Choroid plexus epithelial cell (primary cell): ENCODE data around the gene STYXL2.

Experiments
- DNase-seq: peaks from one replicate; pipeline ENCODE4 v3.0.0-alpha.2; 2010; ENCODE audit warnings: low read depth
- H3K4me3 ChIP-seq: 2 replicates; pipeline ENCODE4 v1.5.1; 2011; ENCODE audit warnings: low read depth, mild to moderate bottlenecking, control low read depth, low read length, moderate library complexity
- TF ChIP-seq, protein P1 (sequence below): conservative IDR thresholded peaks from 2 replicates; pipeline ENCODE4 v1.5.1; 2011; ENCODE audit warnings: low read depth, mild to moderate bottlenecking, control low read depth, inconsistent platforms, low read length, moderate library complexity

STYXL2 gene

GRCh38 chr1:167095368-167095767 lies 1.5 kb downstream of the STYXL2 start:
- no peak overlapping the region for H3K4me3 ChIP-seq
- TF ChIP-seq, protein P1, sequence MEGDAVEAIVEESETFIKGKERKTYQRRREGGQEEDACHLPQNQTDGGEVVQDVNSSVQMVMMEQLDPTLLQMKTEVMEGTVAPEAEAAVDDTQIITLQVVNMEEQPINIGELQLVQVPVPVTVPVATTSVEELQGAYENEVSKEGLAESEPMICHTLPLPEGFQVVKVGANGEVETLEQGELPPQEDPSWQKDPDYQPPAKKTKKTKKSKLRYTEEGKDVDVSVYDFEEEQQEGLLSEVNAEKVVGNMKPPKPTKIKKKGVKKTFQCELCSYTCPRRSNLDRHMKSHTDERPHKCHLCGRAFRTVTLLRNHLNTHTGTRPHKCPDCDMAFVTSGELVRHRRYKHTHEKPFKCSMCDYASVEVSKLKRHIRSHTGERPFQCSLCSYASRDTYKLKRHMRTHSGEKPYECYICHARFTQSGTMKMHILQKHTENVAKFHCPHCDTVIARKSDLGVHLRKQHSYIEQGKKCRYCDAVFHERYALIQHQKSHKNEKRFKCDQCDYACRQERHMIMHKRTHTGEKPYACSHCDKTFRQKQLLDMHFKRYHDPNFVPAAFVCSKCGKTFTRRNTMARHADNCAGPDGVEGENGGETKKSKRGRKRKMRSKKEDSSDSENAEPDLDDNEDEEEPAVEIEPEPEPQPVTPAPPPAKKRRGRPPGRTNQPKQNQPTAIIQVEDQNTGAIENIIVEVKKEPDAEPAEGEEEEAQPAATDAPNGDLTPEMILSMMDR = no peak
- peak; percentile 83 for DNase-seq

DNA sequence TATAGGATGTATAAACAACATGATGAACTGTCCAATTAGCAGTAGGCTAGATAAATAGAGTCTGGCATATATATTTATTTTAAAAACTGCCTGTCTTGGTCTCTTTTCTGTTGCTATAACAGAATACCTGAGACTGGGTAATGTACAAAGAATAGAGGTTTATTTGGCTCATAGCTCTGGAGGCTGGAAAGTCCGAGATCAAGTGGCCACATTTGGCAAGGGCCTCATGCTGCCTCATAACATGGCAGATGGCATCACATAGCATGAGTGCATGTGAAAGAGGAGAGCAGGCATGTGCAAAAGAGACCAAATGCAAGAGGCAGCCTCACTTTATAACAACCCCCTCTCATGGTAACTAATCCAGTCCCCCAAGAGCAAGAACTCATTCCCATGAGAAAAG lies 6.0 kb downstream of the STYXL2 start:
- H3K4me3 ChIP-seq = no peak overlapping the region
- TF ChIP-seq, protein P1 = no peak
- no peak for DNase-seq

GRCh38 chr1:167100730-167101129 lies 6.9 kb downstream of the STYXL2 start:
- TF ChIP-seq, protein P1 = no peak
- H3K4me3 ChIP-seq = no peak overlapping the region
- no peak for DNase-seq

- DNase-seq = no peak
- no peak overlapping the region for H3K4me3 ChIP-seq
- TF ChIP-seq, protein P1 = no peak
Measured at GRCh38 chr1:167101754-167102153, 7.9 kb downstream of the STYXL2 start.

DNA sequence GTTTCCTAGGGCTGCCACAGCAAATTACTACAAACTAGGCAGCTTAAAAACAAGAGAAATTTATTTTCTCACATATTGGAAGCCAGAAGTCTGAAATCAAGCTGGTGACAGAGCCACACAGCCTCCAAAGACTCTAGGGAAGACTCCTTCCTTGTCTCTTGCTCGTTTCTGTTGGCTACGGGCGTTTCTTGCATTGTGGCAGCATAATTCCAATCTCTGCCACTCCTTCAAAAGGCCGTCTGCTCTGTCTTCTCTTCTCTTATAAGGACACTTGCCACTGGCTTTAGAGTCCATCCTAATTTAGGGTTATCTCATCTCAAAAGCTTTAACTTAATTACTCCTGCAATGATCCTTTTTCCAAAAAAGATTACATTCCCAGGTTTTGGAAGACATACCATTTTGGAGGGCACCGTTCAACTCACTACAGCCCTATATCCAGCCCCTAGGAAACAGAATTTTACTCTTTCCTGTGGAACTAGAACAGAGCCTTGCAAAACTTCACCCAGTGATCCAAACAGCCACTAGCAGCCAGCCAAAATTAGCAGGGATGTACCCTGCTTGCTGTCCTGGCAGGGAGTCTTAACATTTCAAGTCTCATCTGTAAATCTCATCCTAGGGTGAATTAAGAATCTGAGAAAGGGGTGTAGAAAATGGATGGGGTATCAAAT lies 9.2 kb downstream of the STYXL2 start:
- DNase-seq = no peak
- H3K4me3 ChIP-seq = no peak overlapping the region
- TF ChIP-seq, protein P1 = no peak

DNA sequence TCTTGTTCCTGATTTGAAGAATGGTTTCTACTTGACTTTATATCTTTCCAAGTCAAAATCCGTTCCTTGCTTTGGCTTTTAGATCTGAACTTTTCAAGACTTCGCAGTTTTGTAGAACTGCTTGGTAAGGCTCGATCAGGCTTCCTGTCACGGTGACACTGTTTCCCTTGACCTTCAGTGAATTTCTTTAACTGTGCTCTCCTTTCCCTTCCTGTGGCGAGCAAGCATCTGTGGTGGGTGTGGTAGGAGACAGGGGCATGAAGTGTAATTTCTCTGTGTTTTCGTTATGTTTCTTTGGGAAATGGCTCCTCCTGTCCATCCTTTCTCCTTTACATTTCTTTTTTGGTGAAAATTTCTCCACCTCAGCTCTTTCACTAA lies 10.4 kb downstream of the STYXL2 start:
- TF ChIP-seq, protein P1 = no peak
- DNase-seq = no peak
- H3K4me3 ChIP-seq = no peak overlapping the region
